ENCODE measurements around the gene CTF1. TPM values are rescaled to one million over a fixed set of nuclear protein-coding genes. Genes with fewer than 3 reads are reported as not detected.
"Not testable (repeated sequence)": the region's sequence is repeated elsewhere in the genome, so short reads cannot be mapped to it uniquely, and the experiment has no call there.

Gene CTF1, protein sequence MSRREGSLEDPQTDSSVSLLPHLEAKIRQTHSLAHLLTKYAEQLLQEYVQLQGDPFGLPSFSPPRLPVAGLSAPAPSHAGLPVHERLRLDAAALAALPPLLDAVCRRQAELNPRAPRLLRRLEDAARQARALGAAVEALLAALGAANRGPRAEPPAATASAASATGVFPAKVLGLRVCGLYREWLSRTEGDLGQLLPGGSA
- 0.87 and 1.3 TPM in 2 replicates for total RNA-seq (2012; rRNA removed)

DNA sequence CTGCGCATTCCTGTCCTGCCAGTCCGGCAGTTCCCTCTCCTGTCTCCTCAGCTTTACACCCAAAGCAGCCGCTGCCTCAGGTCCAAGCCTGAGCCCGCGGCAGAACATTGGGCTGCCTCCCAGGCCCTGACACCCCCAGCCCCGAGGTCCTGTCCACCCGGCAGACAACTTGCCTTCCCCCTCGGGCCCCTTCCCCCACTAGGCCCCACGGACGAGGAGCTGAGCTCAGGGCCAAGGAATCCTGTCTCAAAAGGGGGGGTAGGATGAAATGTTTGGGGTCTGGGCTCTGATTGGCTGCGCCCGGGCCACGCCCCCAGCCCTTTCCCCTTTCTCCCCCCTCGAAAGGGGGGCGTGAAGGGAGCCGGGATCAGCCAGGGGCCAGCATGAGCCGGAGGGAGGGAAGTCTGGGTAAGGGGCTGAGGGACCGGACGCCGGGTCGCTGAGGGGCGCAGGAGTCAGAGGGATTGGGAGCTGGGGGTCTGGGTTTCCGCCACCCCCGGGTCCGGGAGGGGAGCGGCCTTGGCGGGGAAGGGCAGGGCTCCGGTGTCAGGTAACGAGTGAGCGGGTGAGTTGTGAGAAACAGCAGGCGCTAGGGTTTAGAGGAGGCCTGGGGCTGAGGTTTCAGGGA, at the start of gene CTF1:
Gene CTF1 (plus strand): TSS at position 354 of the 628 bp plus-strand sequence. CDS start 30 bp downstream, at position 384.
- H3K4me1 ChIP-seq (ENCODE audit: control insufficient read depth, insufficient read depth, low read length) = peaks cover 45% of the 10 kb centered on the region
- H3K27me3 ChIP-seq (ENCODE audit: control insufficient read depth, insufficient read depth, low read length) = no peaks in the 10 kb centered on the region
- H3K36me3 ChIP-seq (ENCODE audit: insufficient read depth, low read length) = peaks cover 4% of the 10 kb centered on the region
- peak within 1 kb of the TSS; percentile 71 for H3K4me3 ChIP-seq (ENCODE audit: low read length)
- no peaks in the 10 kb centered on the region for H3K9me3 ChIP-seq (replicated peaks; ENCODE audit: low read length)
- peak within 1 kb of the TSS; percentile 85 for H3K4me2 ChIP-seq (ENCODE audit: low read length)
- H3K9ac ChIP-seq (ENCODE audit: low read depth, low read length) = peak within 1 kb of the TSS; percentile 87

DNA sequence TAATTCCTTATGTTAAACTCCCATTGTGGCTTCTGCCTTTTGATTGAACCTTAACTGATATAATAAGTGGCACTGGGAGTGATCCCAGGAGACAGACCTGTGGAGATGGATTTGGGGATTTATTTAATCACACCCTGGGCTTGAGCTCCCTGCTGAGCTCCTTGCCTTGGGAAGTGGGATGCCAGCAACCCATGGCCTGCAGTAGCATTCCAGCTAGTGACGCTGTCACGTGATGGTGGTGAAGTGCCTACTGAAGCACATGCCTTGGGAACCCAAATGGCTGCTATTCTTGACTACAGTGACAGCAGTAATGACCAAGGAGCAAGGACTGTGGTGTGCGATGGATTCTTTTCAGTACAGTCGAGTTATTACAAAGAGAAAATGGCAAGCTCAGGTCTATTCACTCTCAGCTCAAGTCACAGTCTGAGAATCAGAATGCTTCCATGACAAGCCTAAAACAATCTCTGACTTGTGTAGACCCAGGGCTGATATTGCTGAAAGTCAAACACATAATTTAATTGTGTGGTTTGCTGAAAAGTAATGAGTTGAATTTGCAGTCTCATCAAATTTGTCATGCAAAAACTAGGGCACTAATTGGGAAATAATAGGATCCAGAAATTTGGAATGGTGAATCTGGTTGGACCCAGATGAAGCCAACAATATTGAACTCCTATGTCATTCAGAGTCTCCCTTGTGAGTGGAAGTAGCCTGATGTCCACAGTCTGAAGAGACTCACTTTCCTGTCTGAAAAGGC, 49.6 kb upstream of the CTF1 start:
- no peak overlapping the region for H3K9ac ChIP-seq (ENCODE audit: low read depth, low read length)
- H3K4me1 ChIP-seq (ENCODE audit: control insufficient read depth, insufficient read depth, low read length) = peaks cover 6% of the 10 kb centered on the region
- H3K9me3 ChIP-seq (replicated peaks; ENCODE audit: low read length) = no peaks in the 10 kb centered on the region
- no peaks in the 10 kb centered on the region for H3K36me3 ChIP-seq (ENCODE audit: insufficient read depth, low read length)
- H3K27me3 ChIP-seq (ENCODE audit: control insufficient read depth, insufficient read depth, low read length) = no peaks in the 10 kb centered on the region
- no peak overlapping the region for H3K4me3 ChIP-seq (ENCODE audit: low read length)
- no peak overlapping the region for H3K4me2 ChIP-seq (ENCODE audit: low read length)

DNA sequence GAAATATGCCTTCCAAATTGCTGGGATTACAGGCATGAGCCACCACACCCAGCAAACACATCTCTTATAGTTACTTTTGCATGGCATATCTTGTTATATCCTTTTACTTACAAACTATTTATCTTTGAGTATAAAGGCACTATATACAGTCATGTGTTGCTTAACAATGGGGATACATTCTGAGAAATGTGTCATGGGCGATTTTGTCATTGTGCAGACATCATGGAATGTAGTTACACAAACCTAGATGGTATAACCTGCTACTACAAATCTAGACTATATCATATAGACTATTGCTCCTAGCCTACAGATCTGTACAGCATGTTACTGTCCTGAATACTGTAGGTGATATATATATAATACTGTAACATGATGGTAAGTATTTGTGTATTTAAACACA, 46.2 kb upstream of the CTF1 start:
- H3K4me3 ChIP-seq (ENCODE audit: low read length) = no peak overlapping the region
- peaks cover 4% of the 10 kb centered on the region for H3K36me3 ChIP-seq (ENCODE audit: insufficient read depth, low read length)
- no peak overlapping the region for H3K4me2 ChIP-seq (ENCODE audit: low read length)
- H3K9ac ChIP-seq (ENCODE audit: low read depth, low read length) = no peak overlapping the region
- H3K4me1 ChIP-seq (ENCODE audit: control insufficient read depth, insufficient read depth, low read length) = peaks cover under 1% of the 10 kb centered on the region
- no peaks in the 10 kb centered on the region for H3K9me3 ChIP-seq (replicated peaks; ENCODE audit: low read length)
- no peaks in the 10 kb centered on the region for H3K27me3 ChIP-seq (ENCODE audit: control insufficient read depth, insufficient read depth, low read length)

DNA sequence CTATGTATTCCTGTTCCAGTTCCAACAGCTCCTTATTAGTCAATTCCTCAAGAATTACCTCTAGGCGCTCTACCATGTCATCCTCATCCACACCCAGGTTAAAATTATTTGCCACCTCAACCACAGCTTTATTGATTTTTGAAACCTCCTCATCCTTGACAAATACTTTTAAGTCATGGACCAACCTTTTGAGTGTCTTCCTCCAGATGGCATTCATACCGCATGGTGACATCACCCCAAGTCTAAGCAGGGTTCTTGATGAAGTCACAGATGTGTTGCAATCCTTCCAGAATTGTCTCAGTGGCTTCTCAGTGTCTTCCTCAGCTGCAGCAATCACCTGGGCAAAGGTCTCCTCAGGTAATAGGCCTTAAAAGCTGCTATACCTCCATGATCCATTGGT, 42.7 kb upstream of the CTF1 start:
- no peaks in the 10 kb centered on the region for H3K9me3 ChIP-seq (replicated peaks; ENCODE audit: low read length)
- H3K27me3 ChIP-seq (ENCODE audit: control insufficient read depth, insufficient read depth, low read length) = no peaks in the 10 kb centered on the region
- H3K36me3 ChIP-seq (ENCODE audit: insufficient read depth, low read length) = peaks cover 4% of the 10 kb centered on the region
- H3K4me3 ChIP-seq (ENCODE audit: low read length) = no peak overlapping the region
- no peaks in the 10 kb centered on the region for H3K4me1 ChIP-seq (ENCODE audit: control insufficient read depth, insufficient read depth, low read length)
- no peak overlapping the region for H3K4me2 ChIP-seq (ENCODE audit: low read length)
- H3K9ac ChIP-seq (ENCODE audit: low read depth, low read length) = no peak overlapping the region

DNA sequence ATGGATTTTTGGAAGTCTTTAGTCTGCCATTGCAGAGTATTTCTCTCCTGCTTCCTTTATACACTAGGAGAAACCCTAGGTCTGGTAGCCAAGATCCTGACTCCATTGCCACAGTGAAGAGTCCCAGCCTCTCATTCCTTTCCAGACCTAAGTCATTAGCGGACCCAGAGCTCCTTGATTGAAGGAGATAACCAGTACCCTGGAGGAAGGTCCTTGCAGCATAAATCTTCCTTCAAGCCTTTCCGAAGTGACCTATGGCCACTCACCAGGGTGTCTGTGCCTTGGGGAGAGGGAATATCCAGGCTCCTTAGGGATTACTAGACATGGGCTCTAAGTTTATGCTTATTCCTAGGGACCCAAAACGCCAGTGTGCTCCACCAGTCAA, 38.3 kb upstream of the CTF1 start:
- Histone ChIP-seq H3K36me3 (ENCODE audit: insufficient read depth, low read length) (peaks cover 4% of the 10 kb centered on the region), H3K9ac (ENCODE audit: low read depth, low read length) (no peak overlapping the region), H3K4me3 (ENCODE audit: low read length) (no peak overlapping the region), H3K4me1 (ENCODE audit: control insufficient read depth, insufficient read depth, low read length) (no peaks in the 10 kb centered on the region), H3K9me3 (replicated peaks; ENCODE audit: low read length) (no peaks in the 10 kb centered on the region), H3K4me2 (ENCODE audit: low read length) (no peak overlapping the region), H3K27me3 (ENCODE audit: control insufficient read depth, insufficient read depth, low read length) (no peaks in the 10 kb centered on the region)

DNA sequence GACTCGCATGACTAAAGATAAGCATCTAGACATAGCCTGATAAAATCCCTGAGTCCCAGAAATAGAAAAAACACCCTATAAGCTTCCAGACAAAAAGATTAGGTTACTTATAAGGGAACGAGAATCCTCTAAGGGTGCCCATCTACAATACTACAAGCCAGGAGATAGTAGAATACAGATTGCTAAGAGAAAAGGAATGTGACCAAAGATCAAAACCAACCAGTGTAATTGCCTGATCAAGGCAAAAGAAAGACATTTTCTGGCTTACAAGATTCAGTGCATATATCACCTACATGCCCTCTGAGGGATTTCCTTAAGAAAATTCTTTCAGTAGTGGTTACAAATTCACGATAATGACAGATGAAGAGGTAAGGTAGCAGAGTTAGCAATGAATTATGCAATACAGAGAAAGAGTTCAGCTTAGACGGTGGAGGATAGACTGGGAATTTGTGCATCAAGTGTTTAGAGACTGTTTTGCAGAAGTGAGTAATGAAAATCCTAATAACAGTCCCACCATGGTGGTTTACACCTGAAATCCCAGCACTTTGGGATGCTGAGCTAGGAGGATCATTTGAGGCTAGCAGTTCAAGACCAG, 37.5 kb upstream of the CTF1 start:
- Histone ChIP-seq H3K4me3 (ENCODE audit: low read length) (no peak overlapping the region), H3K9me3 (replicated peaks; ENCODE audit: low read length) (no peaks in the 10 kb centered on the region), H3K9ac (ENCODE audit: low read depth, low read length) (no peak overlapping the region), H3K27me3 (ENCODE audit: control insufficient read depth, insufficient read depth, low read length) (no peaks in the 10 kb centered on the region), H3K4me1 (ENCODE audit: control insufficient read depth, insufficient read depth, low read length) (no peaks in the 10 kb centered on the region), H3K4me2 (ENCODE audit: low read length) (no peak overlapping the region), H3K36me3 (ENCODE audit: insufficient read depth, low read length) (peaks cover 2% of the 10 kb centered on the region)

DNA sequence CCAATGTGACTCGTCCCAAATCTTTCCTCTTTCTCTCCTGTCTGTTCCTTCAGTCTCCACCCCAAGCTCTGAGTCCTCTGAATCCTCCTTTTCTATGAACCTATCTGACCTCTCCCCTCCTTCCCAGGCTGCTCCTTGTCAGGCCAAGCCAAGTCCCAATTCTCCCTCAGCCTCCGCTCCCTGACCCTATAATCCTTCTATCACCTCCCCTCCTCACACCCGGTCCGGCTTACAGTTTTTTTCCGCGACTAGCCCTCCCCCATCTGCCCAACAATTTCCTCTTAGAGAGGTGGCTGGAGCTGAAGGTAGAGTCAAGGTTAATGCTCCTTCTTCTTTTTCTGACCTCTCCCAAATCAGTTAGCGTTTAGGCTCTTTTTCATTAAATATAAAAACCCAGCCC, 35.7 kb upstream of the CTF1 start:
- not testable (repeated sequence) for H3K4me2 ChIP-seq (ENCODE audit: low read length); H3K4me1 ChIP-seq (ENCODE audit: control insufficient read depth, insufficient read depth, low read length); H3K9me3 ChIP-seq (replicated peaks; ENCODE audit: low read length)

DNA sequence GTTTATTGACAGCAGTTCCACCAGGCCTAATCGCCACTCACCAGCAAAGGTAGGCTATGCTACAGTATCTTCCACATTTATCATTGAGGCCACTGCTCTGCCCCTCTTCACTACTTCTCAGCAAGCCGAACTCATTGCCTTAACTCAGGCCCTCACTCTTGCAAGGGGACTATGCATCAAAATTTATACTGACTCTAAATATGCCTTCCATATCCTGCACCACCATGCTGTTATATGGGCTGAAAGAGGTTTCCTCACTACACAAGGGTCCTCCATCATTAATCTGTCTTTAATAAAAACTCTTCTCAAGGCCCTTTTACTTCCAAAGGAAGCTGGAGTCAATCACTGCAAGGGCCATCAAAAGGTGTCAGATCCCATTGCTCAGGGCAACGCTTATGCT, 33.2 kb upstream of the CTF1 start:
- not testable (repeated sequence) for H3K9ac ChIP-seq (ENCODE audit: low read depth, low read length); H3K4me3 ChIP-seq (ENCODE audit: low read length); H3K4me2 ChIP-seq (ENCODE audit: low read length); H3K9me3 ChIP-seq (replicated peaks; ENCODE audit: low read length); H3K4me1 ChIP-seq (ENCODE audit: control insufficient read depth, insufficient read depth, low read length); H3K27me3 ChIP-seq (ENCODE audit: control insufficient read depth, insufficient read depth, low read length); H3K36me3 ChIP-seq (ENCODE audit: insufficient read depth, low read length)

More for the DNA sequence above, 35.7 kb upstream of the CTF1 start:
- not testable (repeated sequence) for H3K9ac ChIP-seq (ENCODE audit: low read depth, low read length); H3K36me3 ChIP-seq (ENCODE audit: insufficient read depth, low read length); H3K4me3 ChIP-seq (ENCODE audit: low read length); H3K27me3 ChIP-seq (ENCODE audit: control insufficient read depth, insufficient read depth, low read length)

DNA sequence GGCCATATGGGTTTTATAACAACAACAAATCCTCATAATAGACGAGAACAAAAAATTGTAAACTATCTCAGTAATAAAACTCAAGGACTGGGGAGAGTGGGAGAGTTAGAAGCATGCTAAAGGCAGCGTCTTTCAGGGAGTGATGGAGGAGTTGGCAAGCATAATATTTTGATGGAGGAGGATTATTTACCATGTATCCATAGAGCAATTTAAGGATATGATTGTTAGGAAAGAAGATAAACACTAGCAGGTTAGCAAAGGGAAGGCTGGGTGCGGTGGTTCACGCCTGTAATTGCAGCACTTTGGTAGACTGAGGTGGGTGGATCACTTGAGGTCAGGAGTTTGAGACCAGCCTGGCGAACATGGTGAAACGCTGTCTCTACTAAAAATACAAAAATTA, 30.4 kb upstream of the CTF1 start:
- H3K4me2 ChIP-seq (ENCODE audit: low read length) = no peak overlapping the region
- no peak overlapping the region for H3K4me3 ChIP-seq (ENCODE audit: low read length)
- H3K4me1 ChIP-seq (ENCODE audit: control insufficient read depth, insufficient read depth, low read length) = no peaks in the 10 kb centered on the region
- H3K9me3 ChIP-seq (replicated peaks; ENCODE audit: low read length) = no peaks in the 10 kb centered on the region
- H3K27me3 ChIP-seq (ENCODE audit: control insufficient read depth, insufficient read depth, low read length) = no peaks in the 10 kb centered on the region
- no peak overlapping the region for H3K9ac ChIP-seq (ENCODE audit: low read depth, low read length)
- no peaks in the 10 kb centered on the region for H3K36me3 ChIP-seq (ENCODE audit: insufficient read depth, low read length)

DNA sequence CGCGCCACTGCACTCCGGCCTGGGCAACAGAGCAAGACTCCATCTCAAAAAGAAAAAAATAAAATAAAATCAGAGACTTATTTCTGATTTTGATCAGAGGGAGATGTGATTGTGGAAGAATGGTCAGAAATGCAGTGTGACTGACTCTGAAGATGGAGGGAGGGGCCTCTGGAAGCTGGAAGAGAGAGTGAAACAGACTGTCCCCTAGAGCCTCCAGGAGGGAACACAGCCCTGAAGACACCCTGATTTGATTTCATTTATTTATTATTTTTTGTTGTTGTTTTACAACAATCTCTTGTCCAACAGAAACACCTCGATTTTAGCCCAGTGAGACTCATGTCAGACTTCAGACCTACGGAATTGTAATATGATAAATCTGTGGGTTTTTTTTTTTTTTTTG, 28.7 kb upstream of the CTF1 start:
- Histone ChIP-seq H3K9me3 (replicated peaks; ENCODE audit: low read length) (no peaks in the 10 kb centered on the region), H3K4me2 (ENCODE audit: low read length) (no peak overlapping the region), H3K9ac (ENCODE audit: low read depth, low read length) (no peak overlapping the region), H3K4me1 (ENCODE audit: control insufficient read depth, insufficient read depth, low read length) (no peaks in the 10 kb centered on the region), H3K27me3 (ENCODE audit: control insufficient read depth, insufficient read depth, low read length) (no peaks in the 10 kb centered on the region), H3K4me3 (ENCODE audit: low read length) (no peak overlapping the region), H3K36me3 (ENCODE audit: insufficient read depth, low read length) (no peaks in the 10 kb centered on the region)

DNA sequence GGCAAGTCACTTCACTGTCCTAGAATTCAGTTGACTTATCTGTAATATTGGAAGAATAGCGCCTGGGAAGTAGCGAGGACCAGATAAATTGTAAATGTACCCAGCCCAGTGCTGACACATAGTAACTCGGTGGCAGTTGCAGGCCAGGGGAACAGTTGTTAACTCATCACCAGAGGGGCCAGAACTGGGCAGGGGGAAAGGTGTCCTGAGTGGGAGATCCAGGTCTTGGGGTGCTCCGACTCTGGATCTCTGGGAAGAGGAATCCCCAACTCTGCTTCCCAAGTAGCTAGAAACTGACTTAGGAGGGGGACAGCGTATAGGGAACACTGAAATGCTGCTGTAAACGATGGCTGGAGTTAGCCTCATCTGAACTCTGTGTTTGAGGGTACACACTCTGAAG, 25.5 kb upstream of the CTF1 start:
- Histone ChIP-seq H3K4me1 (ENCODE audit: control insufficient read depth, insufficient read depth, low read length) (peaks cover 3% of the 10 kb centered on the region), H3K4me3 (ENCODE audit: low read length) (no peak overlapping the region), H3K4me2 (ENCODE audit: low read length) (no peak overlapping the region), H3K9ac (ENCODE audit: low read depth, low read length) (no peak overlapping the region), H3K36me3 (ENCODE audit: insufficient read depth, low read length) (no peaks in the 10 kb centered on the region), H3K27me3 (ENCODE audit: control insufficient read depth, insufficient read depth, low read length) (no peaks in the 10 kb centered on the region), H3K9me3 (replicated peaks; ENCODE audit: low read length) (no peaks in the 10 kb centered on the region)
